22Rv1 (cell line): ENCODE data around the gene CHKA.

Source experiments
- ZFX ChIP-seq: fragments of 450-650 bp; IDR thresholded peaks from 2 replicates; pipeline ENCODE4 v1.6.1; 2017; ENCODE audit warnings: antibody characterized with exemption, borderline replicate concordance
- TF ChIP-seq, protein P1 (sequence below): fragments of 450-650 bp; IDR thresholded peaks from 2 replicates; pipeline ENCODE4 v1.5.1; 2017; ENCODE audit warnings: mild to moderate bottlenecking

DNA sequence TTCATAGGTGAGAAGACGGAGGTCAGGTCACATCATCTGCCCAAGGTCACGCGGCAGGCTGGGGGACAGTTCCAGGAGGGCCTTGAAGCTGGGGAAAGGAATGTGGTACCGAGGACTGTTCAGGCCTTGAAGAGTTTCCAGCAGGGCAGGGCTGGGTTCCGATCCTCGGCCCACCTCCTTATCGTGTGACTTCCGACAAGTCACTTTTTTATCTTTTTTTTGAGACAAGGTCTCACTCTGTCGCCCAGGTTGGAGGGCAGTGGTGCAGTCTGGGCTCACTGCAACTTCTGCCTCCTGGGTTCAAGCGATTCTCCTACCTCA is 90.1 kb downstream of the CHKA start:
- TF ChIP-seq, protein P1, sequence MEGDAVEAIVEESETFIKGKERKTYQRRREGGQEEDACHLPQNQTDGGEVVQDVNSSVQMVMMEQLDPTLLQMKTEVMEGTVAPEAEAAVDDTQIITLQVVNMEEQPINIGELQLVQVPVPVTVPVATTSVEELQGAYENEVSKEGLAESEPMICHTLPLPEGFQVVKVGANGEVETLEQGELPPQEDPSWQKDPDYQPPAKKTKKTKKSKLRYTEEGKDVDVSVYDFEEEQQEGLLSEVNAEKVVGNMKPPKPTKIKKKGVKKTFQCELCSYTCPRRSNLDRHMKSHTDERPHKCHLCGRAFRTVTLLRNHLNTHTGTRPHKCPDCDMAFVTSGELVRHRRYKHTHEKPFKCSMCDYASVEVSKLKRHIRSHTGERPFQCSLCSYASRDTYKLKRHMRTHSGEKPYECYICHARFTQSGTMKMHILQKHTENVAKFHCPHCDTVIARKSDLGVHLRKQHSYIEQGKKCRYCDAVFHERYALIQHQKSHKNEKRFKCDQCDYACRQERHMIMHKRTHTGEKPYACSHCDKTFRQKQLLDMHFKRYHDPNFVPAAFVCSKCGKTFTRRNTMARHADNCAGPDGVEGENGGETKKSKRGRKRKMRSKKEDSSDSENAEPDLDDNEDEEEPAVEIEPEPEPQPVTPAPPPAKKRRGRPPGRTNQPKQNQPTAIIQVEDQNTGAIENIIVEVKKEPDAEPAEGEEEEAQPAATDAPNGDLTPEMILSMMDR, result no peak
- no peak for TF ChIP-seq ZFX
